Activated T-cell treated with anti-CD3 and anti-CD28 coated beads, Interleukin-2, amount 50 U/mL, for 4 hours (primary cell): ENCODE results near the gene SERPINE1. TPM values are rescaled to one million over a fixed set of nuclear protein-coding genes. Genes with fewer than 3 reads are reported as not detected.

ENCODE experiments used
- ATAC-seq, 2 donors: fragments of 200-7000 bp; cut with Tn5 transposase; one replicate each; pipeline ENCODE4 v1.10.0; 2021
- DNase-seq: peaks from one replicate; pipeline ENCODE4 v3.0.0-alpha.2; 2020
- H3K27me3 Mint-ChIP-seq: one replicate; pipeline ENCODE4 v1.8.0; 2021; ENCODE audit warnings: low read depth, mixed read lengths
- H3K36me3 Mint-ChIP-seq: one replicate; pipeline ENCODE4 v1.8.0; 2022; ENCODE audit warnings: mixed read lengths; ENCODE audit not compliant: insufficient read depth
- H3K4me1 Mint-ChIP-seq: one replicate; pipeline ENCODE4 v1.8.0; 2021; ENCODE audit warnings: low read depth, mixed read lengths
- H3K4me3 Mint-ChIP-seq: one replicate; pipeline ENCODE4 v1.8.0; 2021; ENCODE audit warnings: mild to moderate bottlenecking, moderate library complexity, mixed read lengths
- H3K9me3 Mint-ChIP-seq: one replicate; pipeline ENCODE4 v1.8.0; 2021; ENCODE audit warnings: mixed read lengths
- total RNA-seq, 3 donors: library from RNA; stranded (reverse); gene quantifications; one replicate each; pipeline ENCODE4 v1.2.1, GENCODE V29; 2021

The SERPINE1 gene
- total RNA-seq, 3 donors from 2014 or later, result 0.18 to 0.46 (median 0.33) TPM

GRCh38 chr7:101163279-101164070 is 36.6 kb downstream of the SERPINE1 start:
- peaks cover 51% of the 10 kb centered on the region for H3K27me3 Mint-ChIP-seq
- no peak for ATAC-seq

GRCh38 chr7:101164071-101164840 is 37.4 kb downstream of the SERPINE1 start:
- Mint-ChIP-seq H3K9me3 (no peaks in the 10 kb centered on the region), H3K4me1 (peaks cover 42% of the 10 kb centered on the region), H3K36me3 (peaks cover 4% of the 10 kb centered on the region), H3K4me3 (peak overlapping the region; percentile 6), H3K27me3 (peaks cover 56% of the 10 kb centered on the region)
- no peak for ATAC-seq
- DNase-seq, result no peak

More at GRCh38 chr7:101163279-101164070, 36.6 kb downstream of the SERPINE1 start:
- peaks cover 4% of the 10 kb centered on the region for H3K36me3 Mint-ChIP-seq
- H3K4me3 Mint-ChIP-seq, result peak overlapping the region; percentile 52
- peaks cover 36% of the 10 kb centered on the region for H3K4me1 Mint-ChIP-seq
- H3K9me3 Mint-ChIP-seq, result no peaks in the 10 kb centered on the region
- peak; percentile 40 for DNase-seq

GRCh38 chr7:101165075-101165957 is 38.4 kb downstream of the SERPINE1 start, which contains the start of gene VGF:
Gene VGF, minus strand, starts transcription at chr7:101165569. Its CDS starts 726 bp downstream, at chr7:101164843.
- DNase-seq, result peak; percentile 91
- Mint-ChIP-seq H3K4me3 (peak within 1 kb of the TSS; percentile 72), H3K27me3 (peaks cover 65% of the 10 kb centered on the region), H3K9me3 (no peaks in the 10 kb centered on the region), H3K36me3 (peaks cover 1% of the 10 kb centered on the region), H3K4me1 (peaks cover 53% of the 10 kb centered on the region)
- peak; percentile 77 to 82 for ATAC-seq

GRCh38 chr7:101165958-101166647 is 39.2 kb downstream of the SERPINE1 start:
- ATAC-seq, result no peak
- Mint-ChIP-seq H3K36me3 (no peaks in the 10 kb centered on the region), H3K9me3 (no peaks in the 10 kb centered on the region), H3K27me3 (peaks cover 71% of the 10 kb centered on the region), H3K4me1 (peaks cover 61% of the 10 kb centered on the region), H3K4me3 (peak overlapping the region; percentile 72)
- no peak for DNase-seq

- ATAC-seq (no peak), DNase-seq (no peak)
- no peak overlapping the region for H3K4me3 Mint-ChIP-seq
- no peaks in the 10 kb centered on the region for H3K36me3 Mint-ChIP-seq
- H3K4me1 Mint-ChIP-seq, result peaks cover 65% of the 10 kb centered on the region
- peaks cover 71% of the 10 kb centered on the region for H3K27me3 Mint-ChIP-seq
- no peaks in the 10 kb centered on the region for H3K9me3 Mint-ChIP-seq
Observed at GRCh38 chr7:101166648-101166908, 39.7 kb downstream of the SERPINE1 start.

- ATAC-seq, result no peak
- H3K4me3 Mint-ChIP-seq, result peak overlapping the region; percentile 41
- peaks cover 70% of the 10 kb centered on the region for H3K4me1 Mint-ChIP-seq
- H3K36me3 Mint-ChIP-seq, result no peaks in the 10 kb centered on the region
- H3K27me3 Mint-ChIP-seq, result peaks cover 75% of the 10 kb centered on the region
- no peaks in the 10 kb centered on the region for H3K9me3 Mint-ChIP-seq
- no peak for DNase-seq
Observed at GRCh38 chr7:101166909-101167644, 40.2 kb downstream of the SERPINE1 start.

GRCh38 chr7:101167645-101168411 is 40.9 kb downstream of the SERPINE1 start:
- Mint-ChIP-seq H3K4me3 (no peak overlapping the region), H3K36me3 (no peaks in the 10 kb centered on the region), H3K9me3 (no peaks in the 10 kb centered on the region), H3K4me1 (peaks cover 70% of the 10 kb centered on the region), H3K27me3 (peaks cover 74% of the 10 kb centered on the region)
- DNase-seq (no peak), ATAC-seq (no peak)

- Mint-ChIP-seq H3K27me3 (peaks cover 77% of the 10 kb centered on the region), H3K36me3 (no peaks in the 10 kb centered on the region), H3K4me1 (peaks cover 70% of the 10 kb centered on the region), H3K9me3 (no peaks in the 10 kb centered on the region), H3K4me3 (no peak overlapping the region)
- DNase-seq (peak; percentile 31), ATAC-seq (no peak)
Observed at GRCh38 chr7:101168412-101169049, 41.6 kb downstream of the SERPINE1 start.

- peaks cover 75% of the 10 kb centered on the region for H3K4me1 Mint-ChIP-seq
- H3K4me3 Mint-ChIP-seq, result peak overlapping the region; percentile 52
- peaks cover 83% of the 10 kb centered on the region for H3K27me3 Mint-ChIP-seq
- no peaks in the 10 kb centered on the region for H3K9me3 Mint-ChIP-seq
- DNase-seq, result no peak
- no peak for ATAC-seq
- no peaks in the 10 kb centered on the region for H3K36me3 Mint-ChIP-seq
Observed at GRCh38 chr7:101169110-101169837, 42.4 kb downstream of the SERPINE1 start.

GRCh38 chr7:101169838-101170551 is 43.1 kb downstream of the SERPINE1 start:
- DNase-seq (peak; percentile 84), ATAC-seq (peak; percentile 29 to 41)
- peak overlapping the region; percentile 52 for H3K4me3 Mint-ChIP-seq
- peaks cover 74% of the 10 kb centered on the region for H3K4me1 Mint-ChIP-seq
- H3K9me3 Mint-ChIP-seq, result no peaks in the 10 kb centered on the region
- H3K27me3 Mint-ChIP-seq, result peaks cover 83% of the 10 kb centered on the region
- no peaks in the 10 kb centered on the region for H3K36me3 Mint-ChIP-seq

GRCh38 chr7:101170617-101171441 is 43.9 kb downstream of the SERPINE1 start:
- Mint-ChIP-seq H3K9me3 (no peaks in the 10 kb centered on the region), H3K4me1 (peaks cover 66% of the 10 kb centered on the region), H3K4me3 (peak overlapping the region; percentile 37), H3K27me3 (peaks cover 83% of the 10 kb centered on the region), H3K36me3 (no peaks in the 10 kb centered on the region)
- ATAC-seq (no peak), DNase-seq (no peak)
